ENCODE measurements around the gene PRKCZ. TPM values are rescaled to one million over a fixed set of nuclear protein-coding genes. Genes with fewer than 3 reads are reported as not detected.

The PRKCZ gene
- total and polyA plus RNA-seq, 2 experiments from 2014 or later: 26.2 to 36.9 TPM

- peaks cover 34% of the 10 kb centered on the region; the same call in 1 of the 2 replicates for H3K4me1 ChIP-seq (ENCODE audit: insufficient read depth)
- H3F3A ChIP-seq (replicated peaks; ENCODE audit: low read depth): peaks cover 13% of the 10 kb centered on the region; the same call in 1 of the 2 replicates
- H3K9me3 Mint-ChIP-seq: no peaks in the 10 kb centered on the region; the same call in 2 of the 3 replicates
- no peaks in the 10 kb centered on the region for H3K36me3 ChIP-seq (ENCODE audit: insufficient read depth)
- peaks cover 36% of the 10 kb centered on the region for H4K20me1 ChIP-seq (replicated peaks; ENCODE audit: insufficient read depth)
- peak overlapping the region; percentile 85 for H3K4me3 ChIP-seq
- no peak overlapping the region for H3K27ac ChIP-seq (ENCODE audit: low read depth)
- peak overlapping the region; percentile 99 for H3K4me2 ChIP-seq
- ATAC-seq: peak; percentile 5
- no peaks in the 10 kb centered on the region for H3K9me2 ChIP-seq (ENCODE audit: insufficient read depth)
- no peak overlapping the region for H2AFZ ChIP-seq
- peaks cover 16% of the 10 kb centered on the region for H3K27me3 Mint-ChIP-seq (ENCODE audit: insufficient read depth, low read depth, poor library complexity)
- peak overlapping the region; percentile 93 for H3K27ac Mint-ChIP-seq
- no peaks in the 10 kb centered on the region for H3K27me3 ChIP-seq (ENCODE audit: insufficient read depth)
- peaks cover 37% of the 10 kb centered on the region for H3K4me1 Mint-ChIP-seq
- DNase-seq (ENCODE audit: low spot score): peak; percentile 62
- H3K36me3 Mint-ChIP-seq (ENCODE audit: low read depth): peaks cover 10% of the 10 kb centered on the region
- TF ChIP-seq EZH2 (IDR thresholded peaks at IDR 0.05; ENCODE audit: low read depth, unreplicated experiment) (no peak), CTCF (conservative IDR thresholded peaks at IDR 0.05; ENCODE audit: low read depth in 2 of 2) (peak in 1 of 2 experiments; percentile 17; a peak in 1 of 4 replicates)
- peaks cover 55% of the 10 kb centered on the region for H3K79me2 ChIP-seq (replicated peaks; ENCODE audit: insufficient read depth)
- peak overlapping the region; percentile 97 for H3K4me3 Mint-ChIP-seq
These were observed 179.0 kb downstream of the PRKCZ start for GRCh38 chr1:2229037-2229864.

GRCh38 chr1:2229911-2230731, 179.9 kb downstream of the PRKCZ start:
- H3K4me1 Mint-ChIP-seq: peaks cover 42% of the 10 kb centered on the region
- Histone ChIP-seq H3K4me1 (ENCODE audit: insufficient read depth) (peaks cover 39% of the 10 kb centered on the region; the same call in 1 of the 2 replicates), H3K79me2 (replicated peaks; ENCODE audit: insufficient read depth) (peaks cover 63% of the 10 kb centered on the region), H3K27ac (ENCODE audit: low read depth) (no peak overlapping the region), H2AFZ (no peak overlapping the region), H3K4me3 (peak overlapping the region; percentile 85), H3K4me2 (peak overlapping the region; percentile 99), H4K20me1 (replicated peaks; ENCODE audit: insufficient read depth) (peaks cover 45% of the 10 kb centered on the region), H3K27me3 (ENCODE audit: insufficient read depth) (no peaks in the 10 kb centered on the region), H3F3A (replicated peaks; ENCODE audit: low read depth) (peaks cover 13% of the 10 kb centered on the region; the same call in 1 of the 2 replicates), H3K9me2 (ENCODE audit: insufficient read depth) (no peaks in the 10 kb centered on the region), H3K36me3 (ENCODE audit: insufficient read depth) (no peaks in the 10 kb centered on the region)
- TF ChIP-seq ETS1 (IDR thresholded peaks at IDR 0.05) (no peak), ZNF114 (CRISPR knock-in tag; IDR thresholded peaks at IDR 0.05) (no peak), ZNF462 (CRISPR knock-in tag; IDR thresholded peaks at IDR 0.05) (no peak)
- peaks cover 18% of the 10 kb centered on the region for H3K27me3 Mint-ChIP-seq (ENCODE audit: insufficient read depth, low read depth, poor library complexity)
- no peak overlapping the region for H3K27ac Mint-ChIP-seq
- DNase-seq (ENCODE audit: low spot score) (peak; percentile 50), ATAC-seq (no peak; the same call in 2 of the 3 replicates)
- H3K4me3 Mint-ChIP-seq: peak overlapping the region; percentile 97
- H3K9me3 Mint-ChIP-seq: no peaks in the 10 kb centered on the region; the same call in 2 of the 3 replicates
- H3K36me3 Mint-ChIP-seq (ENCODE audit: low read depth): peaks cover 10% of the 10 kb centered on the region
